GM19452 (cell line): ENCODE results near the gene HOXA9.
A peak's percentile ranks its signal among the peaks of the same experiment; 100 is the strongest.

ENCODE experiments used
- ATAC-seq: cut with Tn5 transposase; IDR thresholded peaks from one replicate; pipeline ENCODE4 v1.9.1; 2021; ENCODE audit not compliant: unreplicated experiment

Gene HOXA9

DNA sequence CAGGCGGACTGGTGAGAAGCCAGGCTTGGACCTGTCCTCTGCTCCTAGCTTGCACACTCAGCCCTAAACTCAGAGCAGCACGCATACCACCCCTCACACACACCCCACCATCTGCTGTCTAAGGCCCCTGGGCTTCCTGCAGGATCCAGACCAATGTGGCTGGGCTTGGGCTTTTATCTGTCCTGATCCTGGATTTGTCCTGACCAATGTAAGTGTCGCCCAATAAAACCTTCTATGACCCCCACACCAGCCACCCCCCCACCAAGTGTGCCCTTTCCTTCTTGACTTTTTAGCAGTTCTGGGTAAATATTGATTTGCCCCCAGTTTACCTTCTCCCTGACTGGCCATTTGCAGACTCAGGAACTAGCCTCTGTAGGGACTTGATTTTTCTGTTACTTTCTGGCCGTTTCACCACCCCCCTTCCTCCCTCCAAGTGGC, 36.3 kb upstream of the HOXA9 start:
- ATAC-seq = no peak

DNA sequence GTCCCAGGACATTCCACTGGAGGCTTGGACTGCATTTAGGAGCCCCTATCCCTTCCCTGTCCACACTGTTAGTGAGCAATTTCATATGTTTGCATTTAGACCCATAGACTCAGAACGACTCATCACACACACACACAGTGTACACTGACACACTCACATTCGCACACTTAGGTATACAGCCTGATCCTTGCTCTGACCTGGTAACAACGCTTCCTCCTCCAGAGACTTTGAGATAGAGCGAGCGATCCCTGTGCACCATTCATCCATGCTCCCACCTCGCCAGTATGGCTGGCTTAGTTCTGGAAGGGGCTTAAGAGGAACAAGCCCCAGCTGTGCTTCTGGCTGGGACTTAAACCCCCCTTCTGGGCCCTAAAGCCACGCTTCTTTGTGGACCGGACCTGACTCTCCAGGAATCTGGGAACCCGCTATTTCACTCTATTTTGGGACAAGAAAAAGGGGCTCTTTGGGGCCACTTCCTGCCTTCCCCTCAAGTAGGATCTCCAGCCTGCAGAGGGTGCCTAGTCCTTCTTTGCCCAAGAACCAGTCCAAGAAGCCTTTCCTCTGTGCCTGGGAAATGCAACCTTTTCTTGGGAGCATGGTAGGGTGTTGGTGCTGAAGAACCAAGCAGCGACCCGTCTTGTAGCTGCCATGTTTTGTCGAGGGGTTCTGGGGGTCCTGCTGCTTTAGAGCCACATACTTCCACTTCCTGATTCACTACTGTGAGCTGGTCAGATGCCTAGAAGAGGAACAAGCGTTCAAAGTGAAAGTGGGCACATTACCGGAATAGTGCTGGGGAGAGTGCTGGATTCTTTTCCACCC, 35.6 kb upstream of the HOXA9 start:
- no peak for ATAC-seq

DNA sequence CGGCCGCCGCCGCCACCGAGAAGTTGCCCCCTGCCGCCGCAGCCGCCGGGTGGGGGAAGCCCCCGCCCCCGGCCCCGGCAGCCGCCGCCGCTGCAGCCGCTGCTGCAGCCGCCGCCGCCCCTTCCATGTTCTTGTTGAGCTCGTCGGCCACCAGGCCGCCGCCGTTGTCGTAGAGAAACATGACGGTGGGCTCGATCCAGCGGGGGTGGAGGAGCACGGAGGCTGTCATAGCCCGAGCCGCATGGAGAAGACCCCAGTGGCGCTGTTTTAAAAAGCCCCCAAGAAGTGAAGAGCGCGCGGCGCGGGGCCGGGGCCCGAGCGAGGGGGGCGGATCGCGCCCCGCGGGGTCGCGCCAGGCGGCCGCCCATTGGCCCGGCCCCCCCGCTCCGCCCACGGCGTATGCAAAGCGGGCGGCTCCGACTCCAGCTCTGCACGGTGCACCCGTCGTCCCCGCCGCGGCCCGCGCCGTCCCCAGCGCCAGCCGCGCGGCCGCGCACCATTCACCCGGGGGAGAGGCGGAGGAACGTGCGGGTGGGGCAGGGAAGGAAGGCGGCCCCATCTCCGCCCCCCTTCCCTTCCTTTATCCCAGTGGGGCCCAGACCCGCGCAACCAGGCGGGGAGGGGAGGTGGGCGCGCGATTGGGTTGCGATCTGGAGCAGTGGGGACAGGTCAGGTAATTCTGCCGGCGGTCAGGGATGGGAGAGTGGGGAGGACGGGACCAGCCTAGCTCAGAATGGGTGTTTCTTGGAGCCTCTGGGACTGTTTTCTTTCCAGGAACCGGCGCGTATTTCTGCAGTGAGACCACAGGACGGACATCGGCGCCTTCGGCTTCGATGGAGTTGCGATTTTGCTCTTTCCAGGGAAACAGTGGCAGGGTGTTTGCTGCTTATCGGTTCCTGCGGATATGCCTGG, 34.8 kb upstream of the HOXA9 start, which contains the start of gene HOXA13:
Gene HOXA13 (minus strand): TSS at position 243 of the 912 bp plus-strand sequence. CDS start 14 bp downstream, at position 229.
- ATAC-seq = peak; percentile 73

DNA sequence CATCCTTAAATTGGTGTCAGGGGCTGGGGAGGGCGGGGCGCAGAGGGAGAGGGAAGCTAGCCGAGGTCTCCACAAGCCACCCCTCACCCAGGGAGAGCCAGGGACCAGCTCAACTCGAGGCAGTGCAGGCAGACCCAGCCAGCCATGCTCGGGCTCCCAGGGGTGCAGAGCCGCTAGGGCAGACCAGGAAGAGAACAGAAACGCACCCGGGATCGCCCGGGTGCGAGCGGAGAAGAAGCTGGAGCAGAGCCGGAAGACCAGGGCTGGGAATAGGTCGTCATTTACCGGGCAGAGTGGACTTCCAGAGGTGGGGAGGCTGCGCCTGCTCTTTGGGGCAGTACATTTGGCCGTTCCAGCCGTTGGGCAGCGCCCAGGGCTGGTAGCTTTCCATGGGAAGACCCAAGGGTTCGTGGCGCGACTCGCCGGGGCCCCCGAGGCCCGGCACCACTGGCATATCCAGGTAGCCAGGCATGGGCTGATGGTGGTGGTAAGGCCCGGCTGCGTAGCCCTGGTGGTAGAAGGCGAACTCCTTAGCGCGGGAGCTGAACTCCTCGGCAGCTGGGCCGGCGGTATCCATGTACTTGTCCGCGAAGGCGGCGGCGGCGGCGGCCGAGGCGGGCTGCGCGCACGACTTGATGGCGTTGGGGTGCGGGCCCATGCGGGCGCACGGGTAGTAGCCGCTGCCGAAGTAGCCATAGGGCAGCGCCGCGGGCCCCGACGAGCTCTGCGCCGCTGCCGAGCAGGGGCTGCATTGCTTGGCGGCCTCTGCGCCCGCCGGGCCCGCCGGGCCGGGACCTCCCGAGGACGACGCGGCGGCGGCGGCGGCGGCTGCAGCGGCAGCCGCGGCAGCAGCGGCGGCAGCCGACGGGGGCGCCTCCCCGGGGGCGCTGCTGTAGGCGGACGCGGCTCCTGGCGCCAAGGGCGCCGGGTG, 33.8 kb upstream of the HOXA9 start:
- no peak for ATAC-seq

DNA sequence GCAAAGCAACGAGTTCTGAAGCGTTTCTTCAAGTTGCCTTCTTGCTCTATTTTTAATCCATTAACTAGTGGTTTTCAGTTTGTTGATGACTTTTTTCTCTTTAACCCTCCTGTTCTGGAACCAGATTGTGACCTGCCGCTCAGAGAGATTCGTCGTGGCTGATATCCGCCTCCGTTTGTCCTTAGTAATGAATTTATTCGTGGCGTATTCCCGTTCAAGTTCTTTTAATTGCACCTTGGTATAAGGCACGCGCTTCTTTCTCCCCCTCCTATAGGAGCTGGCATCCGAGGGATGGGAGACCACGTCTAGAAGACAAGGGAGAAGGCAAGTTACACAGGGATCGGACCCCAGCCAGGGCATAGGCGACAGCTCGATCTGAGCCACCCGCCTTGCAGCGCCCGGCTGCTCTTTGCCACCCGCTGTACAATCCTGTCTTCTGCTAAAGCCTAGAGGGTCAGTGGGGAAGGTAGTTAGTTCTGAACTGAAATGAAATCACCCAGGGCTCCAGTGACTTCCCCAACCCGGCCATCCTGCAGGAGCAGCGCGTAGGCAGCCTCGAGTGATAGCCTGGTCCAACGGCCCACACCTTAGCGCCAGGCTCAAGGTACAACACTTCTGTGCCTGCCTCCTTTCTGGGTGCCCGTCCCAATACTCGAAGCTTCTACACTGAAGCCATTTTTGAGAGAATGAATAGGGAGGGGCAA, 33.0 kb upstream of the HOXA9 start:
- ATAC-seq = no peak

DNA sequence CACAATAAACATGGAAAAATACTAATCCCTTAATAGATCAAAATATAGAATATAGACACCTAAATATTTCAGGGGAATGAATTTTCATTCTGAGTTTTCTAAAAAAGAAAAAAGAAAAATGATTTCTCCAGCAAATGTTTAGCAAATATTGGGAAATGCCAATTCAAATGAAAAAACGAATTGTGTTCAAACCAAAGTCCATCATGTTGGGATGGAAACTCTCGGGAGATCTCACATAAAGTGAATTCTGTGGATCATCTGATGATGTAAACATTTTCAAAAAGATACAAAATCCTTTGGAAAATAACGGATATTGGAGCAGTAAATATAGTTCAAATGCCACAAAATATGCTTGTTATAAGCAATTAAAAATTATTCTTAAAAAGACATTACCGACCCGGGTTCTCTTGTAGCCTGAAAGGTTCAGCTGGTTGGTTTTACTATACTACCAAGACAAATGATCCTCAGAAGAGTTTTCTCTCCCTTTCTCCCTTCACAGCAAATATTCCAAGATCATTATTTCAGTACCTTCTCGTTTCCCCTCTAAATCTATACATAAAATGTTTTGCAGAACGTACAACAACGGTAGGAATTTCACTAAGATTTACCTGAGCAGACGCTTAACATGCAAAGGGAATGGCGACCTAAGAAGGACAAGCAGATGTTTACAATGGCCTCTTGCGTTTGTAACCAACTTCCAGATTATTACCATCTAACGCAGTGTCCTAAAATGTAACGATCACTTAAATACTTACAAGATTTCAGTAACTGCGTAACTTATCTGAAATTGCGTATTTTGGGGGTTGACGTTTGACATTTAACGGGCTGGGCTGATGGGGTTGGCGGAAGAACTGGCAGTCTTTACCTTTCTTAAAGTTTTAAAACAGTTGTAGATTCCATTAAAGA, 32.1 kb upstream of the HOXA9 start:
- no peak for ATAC-seq

DNA sequence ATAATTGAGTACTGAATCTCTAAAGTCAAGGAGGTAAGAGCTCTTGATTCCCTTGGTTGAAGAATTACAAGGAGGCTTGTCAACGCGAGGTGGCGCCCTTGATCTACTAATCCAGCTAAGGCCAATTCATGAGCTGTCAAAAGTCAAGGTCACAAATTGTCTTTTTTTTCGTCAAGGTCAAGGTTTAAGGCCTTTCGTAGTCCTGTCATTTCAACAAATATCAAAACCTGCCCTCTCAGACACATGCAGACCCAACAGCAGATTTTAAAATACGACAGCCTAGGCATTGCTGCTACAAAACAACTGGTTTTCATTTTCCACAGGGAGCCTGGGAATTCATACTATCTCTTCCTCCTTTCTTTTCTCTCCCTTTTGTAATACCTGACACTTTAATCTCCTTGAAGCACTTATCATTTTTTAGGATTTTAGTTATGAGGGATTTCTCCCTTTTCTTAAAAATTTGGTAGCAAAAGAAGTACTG, 31.0 kb upstream of the HOXA9 start:
- ATAC-seq = no peak

DNA sequence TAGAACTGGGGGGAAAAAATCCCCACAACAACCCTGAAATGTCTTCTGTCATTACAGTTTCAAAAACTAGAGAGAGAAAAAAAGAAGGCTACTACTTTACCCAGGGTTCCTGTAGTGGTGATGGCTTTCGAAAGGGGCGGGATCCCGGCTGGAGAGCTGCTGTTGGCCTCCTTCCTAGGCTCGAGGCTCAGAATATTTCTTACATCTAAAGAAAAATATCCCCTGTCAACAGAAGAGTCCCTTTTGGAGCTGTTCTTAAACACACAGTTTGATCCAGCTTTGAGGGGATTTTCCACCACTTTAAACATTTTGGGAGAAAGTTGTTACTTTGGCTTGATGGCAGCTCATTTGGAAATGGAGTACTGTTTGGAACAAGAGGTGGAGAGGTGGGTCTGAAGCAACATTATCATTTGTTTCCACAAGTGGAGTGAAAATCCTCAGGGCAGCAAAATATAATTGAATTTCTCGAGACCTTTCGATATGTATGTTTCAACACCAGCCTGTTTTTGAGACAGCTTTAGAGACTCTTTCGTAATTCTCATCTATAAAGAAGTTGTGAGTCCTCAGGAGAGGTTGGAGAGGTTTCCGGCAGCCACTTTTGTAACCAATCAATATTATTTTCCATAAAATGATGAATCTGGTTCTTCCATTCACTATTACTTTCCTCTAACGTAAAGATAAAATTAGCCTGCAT, 29.5 kb upstream of the HOXA9 start:
- ATAC-seq = no peak

DNA sequence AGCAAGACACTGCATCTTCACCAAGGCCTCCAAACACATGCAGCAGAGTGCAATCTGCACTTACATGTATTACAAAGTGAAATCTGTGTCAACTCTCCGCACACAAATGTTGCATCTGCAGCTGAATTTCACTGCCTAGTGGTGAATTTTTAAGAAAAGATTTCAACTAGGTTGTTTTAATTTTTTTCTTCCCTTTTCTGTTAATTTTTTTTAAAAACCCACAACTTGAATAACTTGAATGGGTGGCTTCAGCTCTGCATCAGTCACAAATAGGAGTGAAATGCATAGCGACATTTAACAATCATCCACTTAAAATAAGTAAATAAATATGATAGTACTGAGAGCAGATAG, 28.6 kb upstream of the HOXA9 start:
- no peak for ATAC-seq

DNA sequence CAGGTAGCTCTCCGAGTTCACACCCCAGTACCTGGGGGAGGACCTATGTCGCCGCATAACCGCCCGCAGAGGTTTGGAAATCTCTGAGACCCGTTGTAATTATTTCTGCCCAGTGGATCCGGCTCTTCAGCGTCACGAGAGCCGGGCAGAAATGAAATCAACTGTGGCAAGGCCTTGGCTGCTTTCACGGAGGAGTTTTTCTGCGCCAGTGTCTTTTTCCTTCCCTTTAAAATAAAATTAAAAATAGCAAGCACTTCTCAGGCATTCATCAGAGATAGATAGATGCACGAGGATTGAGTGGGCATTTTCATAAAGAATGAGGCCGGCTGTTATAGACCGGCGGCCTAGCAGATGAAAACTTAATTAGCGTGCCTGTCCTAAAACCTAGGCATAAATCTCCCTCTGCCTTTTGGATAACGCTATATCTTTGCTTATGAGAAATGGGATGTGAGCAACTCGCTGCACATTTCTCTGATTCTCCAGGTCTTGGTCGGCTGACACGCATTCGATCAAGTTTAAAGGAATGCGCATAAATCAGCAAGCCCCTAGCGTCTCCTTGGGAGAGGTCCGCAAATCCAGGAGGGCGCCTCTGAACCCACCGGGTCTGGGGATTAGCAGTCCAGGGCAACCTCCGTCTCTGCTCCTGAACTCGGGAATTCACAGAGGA, 28.1 kb upstream of the HOXA9 start:
- no peak for ATAC-seq

DNA sequence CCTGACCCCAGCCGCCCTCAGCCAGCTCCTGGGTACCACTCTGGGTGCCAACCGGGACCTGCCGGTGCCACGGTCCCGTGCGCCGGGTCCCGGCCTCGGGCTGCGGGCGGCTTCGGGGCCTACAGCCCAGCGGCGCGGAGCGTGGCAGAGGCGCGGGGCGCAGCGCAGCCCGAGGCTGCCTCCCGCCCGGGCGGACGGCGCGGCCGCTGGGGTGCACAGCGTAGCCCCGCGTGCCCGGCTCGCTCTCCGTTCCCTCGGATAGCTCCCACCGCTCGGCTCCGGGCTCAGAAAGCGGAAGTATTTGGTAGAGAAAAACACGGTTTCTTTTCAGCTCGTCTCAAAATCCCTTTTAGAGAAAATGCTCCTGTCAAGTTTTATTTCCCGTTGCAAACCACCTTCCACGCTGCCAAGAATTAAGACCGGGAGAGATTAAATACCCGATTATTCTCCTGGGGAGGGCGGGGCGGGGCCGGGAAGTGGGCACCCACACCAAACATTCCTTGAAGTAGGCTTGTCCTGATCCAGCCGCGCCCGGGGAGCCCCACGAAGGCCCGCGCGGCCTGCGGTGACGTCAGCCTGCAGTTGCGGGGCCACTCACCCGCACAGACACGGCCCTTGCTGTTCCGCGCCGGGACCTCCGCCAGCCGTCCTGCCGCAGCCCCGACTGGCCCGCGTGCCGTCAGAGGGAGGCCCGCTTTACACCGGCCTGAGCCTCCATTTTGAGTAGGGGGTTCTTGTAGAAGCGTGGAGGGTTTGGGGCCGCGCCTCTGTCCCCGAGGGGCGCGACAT, 27.4 kb upstream of the HOXA9 start:
- no peak for ATAC-seq

DNA sequence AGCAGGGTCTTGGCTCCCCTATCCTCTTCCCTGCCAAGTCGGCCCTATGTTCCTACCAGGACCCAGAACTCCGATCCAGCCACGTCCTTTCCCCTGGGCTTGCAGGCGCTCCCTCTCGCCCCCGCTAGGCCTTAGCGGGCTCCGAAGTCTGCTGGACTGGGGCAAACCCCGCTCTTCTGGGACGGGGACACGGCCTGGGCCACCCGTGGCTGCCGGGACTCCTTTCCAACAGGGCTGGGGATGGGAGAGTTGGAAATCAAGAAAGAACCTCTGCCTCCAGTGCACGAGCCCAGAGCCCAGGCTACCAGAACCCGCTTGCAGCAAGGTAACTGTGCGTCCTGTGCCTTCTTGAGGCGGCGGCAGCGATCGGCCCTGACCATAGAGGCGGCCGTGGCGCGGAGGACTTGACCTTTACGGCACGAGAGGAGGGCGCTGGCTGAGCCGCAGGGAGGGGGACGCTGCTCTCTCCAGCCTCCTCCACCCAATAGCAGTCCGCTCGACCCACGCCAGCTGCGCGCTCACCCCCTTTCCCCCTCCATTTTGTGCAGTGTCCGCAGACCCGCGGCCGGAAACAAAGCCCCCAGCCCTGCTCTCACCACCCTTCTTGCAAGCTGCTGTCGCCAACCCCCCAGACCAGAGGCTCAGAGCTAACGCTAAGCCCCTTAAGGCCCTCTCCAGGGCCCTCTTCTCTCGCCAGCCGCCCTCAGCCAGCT, 26.7 kb upstream of the HOXA9 start:
- no peak for ATAC-seq

DNA sequence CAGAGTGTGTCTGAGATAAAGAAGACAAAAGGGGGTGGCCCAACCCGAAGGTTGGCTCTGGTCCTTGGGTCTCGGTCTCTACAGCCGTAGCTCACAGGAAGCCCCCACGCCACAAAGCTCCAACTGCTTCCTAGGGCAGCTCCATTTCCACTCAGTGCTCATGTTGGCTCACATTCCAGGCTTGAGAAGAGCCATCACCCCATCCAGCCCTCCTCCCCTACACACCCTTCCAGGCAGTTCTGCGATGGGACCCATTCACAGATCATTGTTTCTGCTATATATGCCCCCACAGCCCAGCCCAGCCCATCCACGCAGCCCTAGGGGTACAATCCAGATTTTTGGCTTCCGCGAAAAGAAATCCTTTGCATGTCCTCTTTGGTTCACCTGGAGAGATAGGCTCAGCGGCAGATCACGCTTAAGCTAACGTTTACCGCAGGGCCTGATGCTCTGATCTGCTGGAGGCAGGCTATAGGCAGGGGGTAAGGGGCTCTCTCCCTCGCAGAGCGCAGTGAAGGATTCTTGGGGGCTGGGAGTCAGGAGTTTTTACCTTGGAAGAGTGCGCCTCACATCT, 25.9 kb upstream of the HOXA9 start:
- no peak for ATAC-seq

DNA sequence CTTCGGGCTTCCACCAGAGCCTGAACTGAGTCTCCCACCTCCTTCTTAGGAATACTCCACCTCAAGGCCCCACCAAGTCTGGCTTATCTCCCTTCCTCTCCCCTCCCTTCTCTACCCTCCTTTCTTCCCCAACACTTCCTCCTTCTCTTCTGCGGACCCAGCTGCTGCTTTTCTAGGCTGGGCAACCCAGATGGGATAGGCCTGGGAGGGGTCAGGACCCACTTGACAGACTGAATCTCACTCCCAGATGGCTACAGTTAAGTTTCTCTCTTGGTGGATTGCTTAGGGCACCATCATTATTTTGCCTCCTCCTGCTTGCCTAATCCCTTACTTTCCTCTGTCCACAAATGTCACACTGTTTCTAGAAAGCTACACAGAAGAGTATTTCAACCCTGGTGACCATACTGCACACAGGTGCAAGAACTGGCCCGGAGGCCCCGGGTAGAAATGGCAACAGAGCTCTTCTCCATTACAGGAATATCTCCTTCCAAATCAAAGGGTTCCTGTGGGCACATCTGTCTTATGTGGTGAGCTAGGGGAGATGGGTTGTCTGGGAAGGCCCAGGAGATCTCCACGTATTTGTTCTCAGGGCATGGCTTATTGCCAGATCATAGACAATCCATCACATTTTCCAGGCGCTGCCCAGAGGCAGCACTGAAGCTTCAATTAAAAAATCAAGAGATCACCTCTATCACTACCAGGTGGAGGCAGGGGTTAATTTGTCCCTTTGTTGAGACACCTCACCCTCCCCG, 24.8 kb upstream of the HOXA9 start:
- ATAC-seq = no peak

DNA sequence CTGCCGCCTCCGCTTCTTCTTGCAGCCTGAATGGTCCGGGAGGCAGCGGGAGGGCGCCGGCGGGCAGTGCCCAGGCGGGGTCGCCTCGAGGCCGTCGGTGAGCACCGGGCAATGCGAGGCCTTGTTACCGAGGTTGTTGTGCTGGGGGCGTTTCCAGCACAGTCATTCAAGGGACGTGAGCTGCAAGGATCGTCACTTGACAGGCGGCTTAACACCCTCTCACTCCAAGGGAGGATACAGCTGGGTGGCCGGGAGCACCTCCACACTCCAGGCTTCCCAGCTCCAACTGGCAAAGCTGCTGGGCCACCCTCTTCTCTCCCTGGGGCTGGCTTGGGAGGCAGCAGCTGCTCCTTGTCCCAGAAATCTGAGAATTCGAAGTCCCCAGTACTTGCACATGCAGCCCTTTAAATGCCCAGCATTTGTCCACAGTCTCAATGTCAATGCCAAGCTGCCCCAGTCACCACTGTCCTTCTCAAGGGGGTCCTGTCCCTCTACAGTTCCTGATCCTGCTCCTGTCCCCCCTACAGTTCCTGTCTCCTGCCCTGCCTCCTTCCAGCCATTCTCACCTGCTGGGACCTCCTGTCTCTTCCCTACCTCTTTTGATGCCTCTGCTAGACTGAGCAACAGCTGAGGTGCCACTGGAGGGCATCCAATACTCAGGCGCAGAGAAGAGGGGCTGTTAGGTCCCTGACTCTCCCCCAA, 24.1 kb upstream of the HOXA9 start:
- ATAC-seq = no peak
